Measurements from ENCODE around the gene ARVCF.

The ARVCF gene

GRCh38 chr22:20029550-20030225 is 13.1 kb upstream of the ARVCF start:
- no peak for FAIRE-seq

- FAIRE-seq = no peak
These were observed 12.4 kb upstream of the ARVCF start for GRCh38 chr22:20028855-20029549.

- no peak for FAIRE-seq
These were observed 11.6 kb upstream of the ARVCF start for GRCh38 chr22:20027966-20028854.

GRCh38 chr22:20026996-20027601 is 10.5 kb upstream of the ARVCF start:
- FAIRE-seq = no peak

GRCh38 chr22:20026204-20026908 is 9.7 kb upstream of the ARVCF start:
- no peak for FAIRE-seq

GRCh38 chr22:20025401-20026203 is 9.0 kb upstream of the ARVCF start:
- no peak for FAIRE-seq

GRCh38 chr22:20024650-20025397 is 8.2 kb upstream of the ARVCF start:
- no peak for FAIRE-seq

- no peak for FAIRE-seq
These were observed 7.6 kb upstream of the ARVCF start for GRCh38 chr22:20024225-20024624.

GRCh38 chr22:20022978-20023613 is 6.5 kb upstream of the ARVCF start:
- no peak for FAIRE-seq

GRCh38 chr22:20022231-20022977 is 5.8 kb upstream of the ARVCF start:
- no peak for FAIRE-seq

GRCh38 chr22:20021196-20022181 is 4.9 kb upstream of the ARVCF start:
- no peak for FAIRE-seq

- no peak for FAIRE-seq
These were observed 4.0 kb upstream of the ARVCF start, which contains the start of gene TANGO2 for GRCh38 chr22:20020533-20021195. Gene TANGO2 (plus strand): TSS chr22:20021110. CDS start chr22:20036799, 15,689 bp downstream.

- no peak for FAIRE-seq
These were observed 3.3 kb upstream of the ARVCF start for GRCh38 chr22:20019661-20020532.

- FAIRE-seq = no peak
These were observed 1.4 kb upstream of the ARVCF start for GRCh38 chr22:20018001-20018400.

- FAIRE-seq = no peak
These were observed 967 bp upstream of the ARVCF start for GRCh38 chr22:20017622-20017958.

GRCh38 chr22:20015971-20016733 is 471 bp downstream of the ARVCF start:
- FAIRE-seq = no peak
